HepG2 (cell line): ENCODE data around the gene ABCC3. TPM values are rescaled to one million over a fixed set of nuclear protein-coding genes. Genes with fewer than 3 reads are reported as not detected.

Experiments
- CEBPG ChIP-seq: IDR thresholded peaks from 2 replicates; pipeline ENCODE4 v1.6.1; 2016
- FOXC1 ChIP-seq: sonication (generic); formaldehyde crosslinking; IDR thresholded peaks from 2 replicates; pipeline ENCODE4 v1.8.0; 2022; ENCODE audit warnings: mild to moderate bottlenecking, missing genetic modification reagents, borderline replicate concordance
- FOXJ3 ChIP-seq: sonication (generic); formaldehyde crosslinking; IDR thresholded peaks from 2 replicates; pipeline ENCODE4 v1.4.0; 2020; ENCODE audit warnings: missing genetic modification reagents, mild to moderate bottlenecking, borderline replicate concordance
- JARID2 ChIP-seq: sonication (generic); formaldehyde crosslinking; IDR thresholded peaks from 2 replicates; pipeline ENCODE4 v1.8.1; 2023; ENCODE audit warnings: missing genetic modification reagents, inconsistent platforms; ENCODE audit not compliant: insufficient replicate concordance
- PHB2 ChIP-seq: fragments of 450-650 bp; IDR thresholded peaks from 2 replicates; pipeline ENCODE4 v1.6.1; 2018; ENCODE audit not compliant: partially characterized antibody
- PHF21A ChIP-seq: sonication (generic); formaldehyde crosslinking; IDR thresholded peaks from 2 replicates; pipeline ENCODE4 v1.5.0; 2020; ENCODE audit warnings: mild to moderate bottlenecking, missing genetic modification reagents
- RAD21 ChIP-seq: fragments of 450-650 bp; formaldehyde crosslinking; IDR thresholded peaks from 2 replicates; pipeline ENCODE4 v1.5.0; 2020; ENCODE audit warnings: mild to moderate bottlenecking
- SIX1 ChIP-seq: sonication (generic); formaldehyde crosslinking; IDR thresholded peaks from 2 replicates; pipeline ENCODE4 v1.4.0; 2020; ENCODE audit warnings: missing genetic modification reagents, borderline replicate concordance
- TAF1 ChIP-seq: sonication (generic); formaldehyde crosslinking; IDR thresholded peaks from 2 replicates; pipeline ENCODE4 v1.4.0; 2020; ENCODE audit warnings: missing genetic modification reagents
- TSC22D2 ChIP-seq: sonication (generic); formaldehyde crosslinking; IDR thresholded peaks from 2 replicates; pipeline ENCODE4 v1.5.1; 2020; ENCODE audit warnings: missing genetic modification reagents, mild to moderate bottlenecking, borderline replicate concordance
- ZFP37 ChIP-seq: sonication (generic); formaldehyde crosslinking; IDR thresholded peaks from 2 replicates; pipeline ENCODE4 v1.4.0; 2020; ENCODE audit warnings: missing genetic modification reagents, borderline replicate concordance
- ZNF337 ChIP-seq: sonication (generic); formaldehyde crosslinking; IDR thresholded peaks from 2 replicates; pipeline ENCODE4 v1.5.1; 2020; ENCODE audit warnings: missing genetic modification reagents, low read depth, mild to moderate bottlenecking, borderline replicate concordance
- ZNF430 ChIP-seq: sonication (generic); formaldehyde crosslinking; IDR thresholded peaks from 2 replicates; pipeline ENCODE4 v1.9.0; 2021; ENCODE audit warnings: mild to moderate bottlenecking, missing genetic modification reagents
- ZNF484 ChIP-seq: sonication (generic); formaldehyde crosslinking; IDR thresholded peaks from 2 replicates; pipeline ENCODE4 v1.5.1; 2020; ENCODE audit warnings: mild to moderate bottlenecking, low read depth, missing genetic modification reagents, borderline replicate concordance
- ZNF530 ChIP-seq: sonication (generic); formaldehyde crosslinking; IDR thresholded peaks from 2 replicates; pipeline ENCODE4 v1.5.0; 2020; ENCODE audit warnings: low read depth, mild to moderate bottlenecking, missing genetic modification reagents
- ZNF558 ChIP-seq: sonication (generic); formaldehyde crosslinking; IDR thresholded peaks from 2 replicates; pipeline ENCODE4 v1.9.0; 2022; ENCODE audit warnings: mild to moderate bottlenecking, missing genetic modification reagents, borderline replicate concordance
- ZNF703 ChIP-seq: sonication (generic); formaldehyde crosslinking; IDR thresholded peaks from 2 replicates; pipeline ENCODE4 v1.5.1; 2020; ENCODE audit warnings: missing genetic modification reagents, mild to moderate bottlenecking, moderate library complexity, borderline replicate concordance
- ZNF709 ChIP-seq: sonication (generic); formaldehyde crosslinking; IDR thresholded peaks from 2 replicates; pipeline ENCODE4 v1.5.0; 2020; ENCODE audit warnings: mild to moderate bottlenecking, missing genetic modification reagents
- ZNF788 ChIP-seq: sonication (generic); formaldehyde crosslinking; IDR thresholded peaks from 2 replicates; pipeline ENCODE4 v1.5.0; 2020; ENCODE audit warnings: mild to moderate bottlenecking, missing genetic modification reagents, borderline replicate concordance
- ZNF850 ChIP-seq: sonication (generic); formaldehyde crosslinking; conservative IDR thresholded peaks from 2 replicates; pipeline ENCODE4 v1.9.0; 2021; ENCODE audit warnings: mild to moderate bottlenecking, missing genetic modification reagents
- polyA plus RNA-seq, 8 experiments: library from polyadenylated mRNA; depleted of rRNA in 3 of 8; stranded (reverse) in 7 of 8; unstranded in 1 of 8; fragments of >200 nt; fragmentation: Illumina TruSeq in 4 of 8; extraction: Trizol in 4 of 8; gene quantifications; 2 replicates each; pipeline versions ENCODE4 v1.2.1 to v1.2.3, GENCODE V29; 2011 to 2016; ENCODE audit warnings: low read depth in 4 of 8, missing spikeins in 1 of 8, mixed read lengths in 1 of 8; ENCODE audit not compliant: insufficient read depth in 1 of 8
- total RNA-seq, 5 experiments: library from RNA; depleted of rRNA; stranded (reverse); fragments of >200 nt; fragmentation: Illumina TruSeq; extraction: Trizol; gene quantifications; 2 replicates each; pipeline ENCODE4 v1.2.3, GENCODE V29; 2016; ENCODE audit warnings: low read depth in 1 of 5
- TF ChIP-seq, protein P1 (sequence below): IDR thresholded peaks from 2 replicates; pipeline ENCODE4 v1.6.1; 2012; ENCODE audit warnings: inconsistent platforms
- TF ChIP-seq, protein P2 (sequence below): sonication (generic); formaldehyde crosslinking; conservative IDR thresholded peaks from 2 replicates; pipeline ENCODE4 v1.4.0; 2020; ENCODE audit warnings: missing genetic modification reagents
- TF ChIP-seq, protein P3 (sequence below): sonication (generic); formaldehyde crosslinking; IDR thresholded peaks from 2 replicates; pipeline ENCODE4 v1.5.1; 2020; ENCODE audit warnings: mild to moderate bottlenecking, missing genetic modification reagents, borderline replicate concordance
- TF ChIP-seq, protein P4 (sequence below): sonication (generic); formaldehyde crosslinking; IDR thresholded peaks from 2 replicates; pipeline ENCODE4 v1.9.0; 2021; ENCODE audit warnings: missing genetic modification reagents, mild to moderate bottlenecking, borderline replicate concordance

The ABCC3 gene
- total and polyA plus RNA-seq, 2 of the 13 experiments (the other 11 are each of a cell fraction or from before 2014, with no cell fraction given), result 25.2 to 50.7 TPM

DNA sequence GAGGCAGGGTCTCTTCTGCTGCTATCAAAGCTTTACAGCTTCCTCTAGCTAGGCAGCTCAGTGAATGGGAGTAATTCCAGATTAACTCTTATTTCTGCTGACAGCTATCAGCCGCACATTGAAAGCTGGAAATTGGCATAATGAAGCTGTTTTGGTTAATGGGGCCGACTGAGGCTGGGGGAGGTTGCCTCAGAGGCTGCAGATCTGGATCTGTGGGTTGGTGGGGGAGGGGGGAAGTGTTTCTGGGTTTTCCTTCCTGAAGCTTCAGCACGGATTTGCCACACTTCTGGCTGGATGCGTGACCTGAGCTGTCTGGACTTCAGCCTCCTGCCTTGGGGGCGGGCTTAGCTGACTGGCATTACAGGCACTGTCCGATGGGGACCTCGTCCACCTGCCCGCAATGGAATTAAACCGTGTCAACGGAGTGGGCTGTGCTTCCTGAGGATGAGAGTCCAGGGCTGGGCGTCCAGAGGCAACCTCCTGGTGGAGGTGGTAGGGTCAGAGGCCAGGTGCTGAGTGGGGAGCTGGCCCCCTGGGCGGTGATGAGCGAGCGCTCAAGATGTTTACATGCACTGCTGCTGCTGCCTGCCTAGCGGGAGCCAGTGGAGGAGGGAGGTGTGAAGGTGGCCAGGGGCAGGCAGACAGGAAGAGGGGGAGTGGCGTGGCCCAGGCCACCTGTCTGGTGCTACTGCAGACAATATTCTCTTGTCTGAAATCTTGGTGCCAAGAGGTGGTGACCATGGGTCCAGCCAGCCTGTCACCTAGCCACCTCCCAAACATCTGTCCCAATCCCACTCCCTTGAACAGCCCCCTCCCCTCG is 6.7 kb upstream of the ABCC3 start (continued):
- TF ChIP-seq ZNF788 (CRISPR knock-in tag) (peak; percentile 74; the same call in 1 of the 2 replicates), PHF21A (peak; percentile 94), JARID2 (no peak), ZFP37 (0 out of 2 replicates have a peak, but pooled peaks have one; percentile 28), FOXC1 (CRISPR knock-in tag) (peak; percentile 76; the same call in 1 of the 2 replicates), ZNF709 (CRISPR knock-in tag) (0 out of 2 replicates have a peak, but pooled peaks have one; percentile 70), ZNF484 (CRISPR knock-in tag) (no peak), ZNF558 (CRISPR knock-in tag) (no peak), ZNF430 (peak; percentile 81), ZNF337 (CRISPR knock-in tag) (no peak), CEBPG (CRISPR knock-in tag) (peak; percentile 32; the same call in 1 of the 2 replicates), FOXJ3 (CRISPR knock-in tag) (no peak), ZNF530 (CRISPR knock-in tag) (no peak), RAD21 (CRISPR knock-in tag) (peak; percentile 54; the same call in 1 of the 2 replicates), SIX1 (CRISPR knock-in tag) (no peak), ZNF850 (no peak), PHB2 (no peak), TSC22D2 (CRISPR knock-in tag) (no peak), TAF1 (CRISPR knock-in tag) (no peak; the same call in 1 of the 2 replicates), ZNF703 (CRISPR knock-in tag) (no peak)
- TF ChIP-seq, protein P1, sequence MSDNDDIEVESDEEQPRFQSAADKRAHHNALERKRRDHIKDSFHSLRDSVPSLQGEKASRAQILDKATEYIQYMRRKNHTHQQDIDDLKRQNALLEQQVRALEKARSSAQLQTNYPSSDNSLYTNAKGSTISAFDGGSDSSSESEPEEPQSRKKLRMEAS, result peak; percentile 92
- TF ChIP-seq, protein P2, sequence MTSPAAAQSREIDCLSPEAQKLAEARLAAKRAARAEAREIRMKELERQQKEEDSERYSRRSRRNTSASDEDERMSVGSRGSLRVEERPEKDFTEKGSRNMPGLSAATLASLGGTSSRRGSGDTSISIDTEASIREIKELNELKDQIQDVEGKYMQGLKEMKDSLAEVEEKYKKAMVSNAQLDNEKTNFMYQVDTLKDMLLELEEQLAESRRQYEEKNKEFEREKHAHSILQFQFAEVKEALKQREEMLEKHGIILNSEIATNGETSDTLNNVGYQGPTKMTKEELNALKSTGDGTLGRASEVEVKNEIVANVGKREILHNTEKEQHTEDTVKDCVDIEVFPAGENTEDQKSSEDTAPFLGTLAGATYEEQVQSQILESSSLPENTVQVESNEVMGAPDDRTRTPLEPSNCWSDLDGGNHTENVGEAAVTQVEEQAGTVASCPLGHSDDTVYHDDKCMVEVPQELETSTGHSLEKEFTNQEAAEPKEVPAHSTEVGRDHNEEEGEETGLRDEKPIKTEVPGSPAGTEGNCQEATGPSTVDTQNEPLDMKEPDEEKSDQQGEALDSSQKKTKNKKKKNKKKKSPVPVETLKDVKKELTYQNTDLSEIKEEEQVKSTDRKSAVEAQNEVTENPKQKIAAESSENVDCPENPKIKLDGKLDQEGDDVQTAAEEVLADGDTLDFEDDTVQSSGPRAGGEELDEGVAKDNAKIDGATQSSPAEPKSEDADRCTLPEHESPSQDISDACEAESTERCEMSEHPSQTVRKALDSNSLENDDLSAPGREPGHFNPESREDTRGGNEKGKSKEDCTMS, result no peak
- TF ChIP-seq, protein P3, sequence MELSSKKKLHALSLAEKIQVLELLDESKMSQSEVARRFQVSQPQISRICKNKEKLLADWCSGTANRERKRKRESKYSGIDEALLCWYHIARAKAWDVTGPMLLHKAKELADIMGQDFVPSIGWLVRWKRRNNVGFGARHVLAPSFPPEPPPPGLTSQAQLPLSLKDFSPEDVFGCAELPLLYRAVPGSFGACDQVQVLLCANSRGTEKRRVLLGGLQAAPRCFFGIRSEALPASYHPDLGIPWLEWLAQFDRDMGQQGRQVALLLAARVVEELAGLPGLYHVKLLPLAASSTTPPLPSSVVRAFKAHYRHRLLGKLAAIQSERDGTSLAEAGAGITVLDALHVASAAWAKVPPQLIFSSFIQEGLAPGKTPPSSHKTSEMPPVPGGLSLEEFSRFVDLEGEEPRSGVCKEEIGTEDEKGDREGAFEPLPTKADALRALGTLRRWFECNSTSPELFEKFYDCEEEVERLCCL, result peak; percentile 33; the same call in 1 of the 2 replicates
- TF ChIP-seq, protein P4, sequence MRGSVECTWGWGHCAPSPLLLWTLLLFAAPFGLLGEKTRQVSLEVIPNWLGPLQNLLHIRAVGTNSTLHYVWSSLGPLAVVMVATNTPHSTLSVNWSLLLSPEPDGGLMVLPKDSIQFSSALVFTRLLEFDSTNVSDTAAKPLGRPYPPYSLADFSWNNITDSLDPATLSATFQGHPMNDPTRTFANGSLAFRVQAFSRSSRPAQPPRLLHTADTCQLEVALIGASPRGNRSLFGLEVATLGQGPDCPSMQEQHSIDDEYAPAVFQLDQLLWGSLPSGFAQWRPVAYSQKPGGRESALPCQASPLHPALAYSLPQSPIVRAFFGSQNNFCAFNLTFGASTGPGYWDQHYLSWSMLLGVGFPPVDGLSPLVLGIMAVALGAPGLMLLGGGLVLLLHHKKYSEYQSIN (CRISPR knock-in tag), result no peak
